H1 (cell line): Measurements from ENCODE around the gene BARHL1. TPM values are rescaled to one million over a fixed set of nuclear protein-coding genes. Genes with fewer than 3 reads are reported as not detected.
A peak's percentile ranks its signal among the peaks of the same experiment; 100 is the strongest.

ENCODE experiments used
- CTCF ChIA-PET: fragments of 300-600 bp; sonication (Branson Sonifier 250); formaldehyde crosslinking; loops from one replicate; lab custom pipeline; 2021; ENCODE audit not compliant: partially characterized antibody; lab: Charles Lee
- POLR2A ChIA-PET: fragments of 300-600 bp; sonication (Branson Sonifier 250); formaldehyde crosslinking; loops from one replicate; lab custom pipeline; 2021; ENCODE audit warnings: inconsistent platforms; ENCODE audit not compliant: partially characterized antibody; lab: Charles Lee
- DNase-seq, 2 experiments: peaks; one replicate each; pipeline versions ENCODE4 v3.0.0 to v3.0.0-alpha.2; 2010 to 2022; ENCODE audit warnings: low spot score in 2 of 2, low read depth in 1 of 2, mixed read lengths in 1 of 2
- FAIRE-seq: peaks from 2 replicates; lab custom pipeline; 2011; peaks lifted over from hg19 to GRCh38; lab: Jason Lieb, UNC
- H2AFZ ChIP-seq: 2 replicates; pipeline ENCODE4 v1.8.1; 2012; ENCODE audit warnings: low read length, inconsistent platforms
- H2AK5ac ChIP-seq: 2 replicates; pipeline ENCODE4 v1.6.1; 2013; ENCODE audit warnings: low read depth, low read length
- H2BK120ac ChIP-seq: replicated peaks from 2 replicates; pipeline ENCODE3; 2013; ENCODE audit warnings: low read depth, low read length, inconsistent platforms
- H2BK12ac ChIP-seq: 2 replicates; pipeline ENCODE4 v1.6.1; 2013; ENCODE audit warnings: low read depth, low read length
- H2BK15ac ChIP-seq: 2 replicates; pipeline ENCODE4 v1.6.1; 2013; ENCODE audit warnings: low read length
- H2BK20ac ChIP-seq: 2 replicates; pipeline ENCODE4 v1.6.1; 2013; ENCODE audit warnings: low read length
- H2BK5ac ChIP-seq: 2 replicates; pipeline ENCODE4 v1.6.1; 2013; ENCODE audit warnings: low read depth, low read length
- H3K14ac ChIP-seq: 2 replicates; pipeline ENCODE4 v1.6.1; 2013; ENCODE audit warnings: inconsistent platforms; ENCODE audit not compliant: insufficient read length
- H3K18ac ChIP-seq: 2 replicates; pipeline ENCODE4 v1.6.1; 2013; ENCODE audit warnings: low read length; ENCODE audit errors: extremely low read depth
- H3K23ac ChIP-seq: 2 replicates; pipeline ENCODE4 v1.6.1; 2013; ENCODE audit warnings: inconsistent platforms; ENCODE audit not compliant: insufficient read length
- H3K23me2 ChIP-seq: 2 replicates; pipeline ENCODE4 v1.6.1; 2013; ENCODE audit warnings: low read depth, low read length
- H3K27ac ChIP-seq: 2 replicates; pipeline ENCODE4 v1.6.1; 2011; ENCODE audit warnings: low read depth, low read length, inconsistent platforms
- H3K27me3 ChIP-seq, 4 experiments: replicated peaks in 1 of 4; 1 replicate in 1 of 4; 2 replicates in 3 of 4; pipeline versions ENCODE4 v1.6.1 to v1.8.1; 2011 to 2013; ENCODE audit warnings: low read length in 3 of 4, mild to moderate bottlenecking in 3 of 4, inconsistent platforms in 2 of 4, mixed read lengths in 2 of 4, moderate library complexity in 1 of 4; ENCODE audit not compliant: control insufficient read depth in 3 of 4, insufficient read depth in 3 of 4; ENCODE audit errors: extremely low read depth in 1 of 4
- H3K36me3 ChIP-seq, 4 experiments: 2 replicates each; pipeline versions ENCODE4 v1.6.1 to v1.8.1; 2011 to 2013; ENCODE audit warnings: mild to moderate bottlenecking in 4 of 4, low read length in 3 of 4, moderate library complexity in 2 of 4, control low read depth in 1 of 4, inconsistent platforms in 1 of 4; ENCODE audit not compliant: insufficient read depth in 4 of 4, control insufficient read depth in 2 of 4
- H3K4ac ChIP-seq: replicated peaks from 2 replicates; pipeline ENCODE3; 2013; ENCODE audit warnings: low read length, low read depth, mixed read lengths, inconsistent platforms; ENCODE audit not compliant: insufficient read length
- H3K4me1 ChIP-seq, 4 experiments: replicated peaks in 1 of 4; 1 replicate in 1 of 4; 2 replicates in 3 of 4; pipeline versions ENCODE4 v1.6.1 to v1.8.1; 2011 to 2013; ENCODE audit warnings: low read length in 3 of 4, inconsistent platforms in 2 of 4, mixed read lengths in 1 of 4; ENCODE audit not compliant: insufficient read depth in 4 of 4, control insufficient read depth in 3 of 4
- H3K4me2 ChIP-seq, 2 experiments: 2 replicates each; pipeline versions ENCODE4 v1.6.1 to v1.8.1; 2011 to 2013; ENCODE audit warnings: low read depth in 2 of 2, low read length in 2 of 2, control low read depth in 1 of 2, inconsistent platforms in 1 of 2, mild to moderate bottlenecking in 1 of 2; ENCODE audit not compliant: insufficient read depth in 1 of 2
- H3K4me3 ChIP-seq, 4 experiments: fragments of 200-600, 300-600 bp in 1 of 4; sonication (generic), shearing (Covaris generic), sonication (Bioruptor Twin) in 1 of 4; 2 replicates each; pipeline versions ENCODE4 v1.5.1 to v1.8.1; 2011 to 2016; ENCODE audit warnings: low read length in 4 of 4, low read depth in 3 of 4, control low read depth in 2 of 4, inconsistent platforms in 2 of 4, mild to moderate bottlenecking in 2 of 4, mixed read lengths in 1 of 4, moderate library complexity in 1 of 4; ENCODE audit not compliant: insufficient read depth in 2 of 4; ENCODE audit errors: extremely low read depth in 1 of 4
- H3K56ac ChIP-seq: replicated peaks from 2 replicates; pipeline ENCODE3; 2013; ENCODE audit warnings: low read depth, mild to moderate bottlenecking, mixed read lengths, low read length, inconsistent platforms; ENCODE audit not compliant: insufficient read length
- H3K79me1 ChIP-seq: 2 replicates; pipeline ENCODE4 v1.6.1; 2013; ENCODE audit warnings: low read depth, low read length, control low read depth
- H3K79me2 ChIP-seq, 2 experiments: 2 replicates each; pipeline versions ENCODE4 v1.6.1 to v1.8.1; 2012 to 2013; ENCODE audit warnings: low read length in 2 of 2, mild to moderate bottlenecking in 2 of 2, inconsistent platforms in 1 of 2; ENCODE audit not compliant: insufficient read depth in 2 of 2, control insufficient read depth in 1 of 2
- H3K9ac ChIP-seq, 4 experiments: replicated peaks in 1 of 4; 1 replicate in 1 of 4; 2 replicates in 3 of 4; pipeline versions ENCODE4 v1.6.1 to v1.8.1; 2011 to 2013; ENCODE audit warnings: low read depth in 3 of 4, low read length in 3 of 4, control low read depth in 2 of 4, mild to moderate bottlenecking in 2 of 4, moderate library complexity in 2 of 4, inconsistent platforms in 1 of 4; ENCODE audit errors: extremely low read depth in 1 of 4
- H3K9me3 ChIP-seq, 2 experiments: 2 replicates each; pipeline versions ENCODE4 v1.6.1 to v1.8.1; 2012 to 2013; ENCODE audit warnings: mild to moderate bottlenecking in 2 of 2, moderate library complexity in 2 of 2, control low read depth in 1 of 2, inconsistent platforms in 1 of 2, low read depth in 1 of 2, low read length in 1 of 2, mixed read lengths in 1 of 2; ENCODE audit not compliant: insufficient read depth in 2 of 2
- H4K20me1 ChIP-seq, 2 experiments: replicated peaks in 1 of 2; 2 replicates each; pipeline versions ENCODE3 to v1.8.1; 2011 to 2013; ENCODE audit warnings: inconsistent platforms in 2 of 2, low read length in 2 of 2, mild to moderate bottlenecking in 1 of 2; ENCODE audit not compliant: insufficient read depth in 2 of 2, control insufficient read depth in 1 of 2
- H4K5ac ChIP-seq: 2 replicates; pipeline ENCODE4 v1.6.1; 2013; ENCODE audit warnings: low read length, low read depth, mixed read lengths, inconsistent platforms; ENCODE audit not compliant: insufficient read length
- H4K8ac ChIP-seq: 2 replicates; pipeline ENCODE4 v1.8.0; 2013; ENCODE audit warnings: mild to moderate bottlenecking, moderate library complexity, low read length, inconsistent platforms; ENCODE audit not compliant: insufficient read depth; ENCODE audit errors: extremely low read depth
- H4K91ac ChIP-seq: replicated peaks from 2 replicates; pipeline ENCODE3; 2013; ENCODE audit warnings: low read length, mixed read lengths, inconsistent platforms; ENCODE audit not compliant: insufficient read length
- ATF2 ChIP-seq: IDR thresholded peaks from 2 replicates; pipeline ENCODE4 v1.6.1; 2012; ENCODE audit warnings: low read length, inconsistent platforms
- BRCA1 ChIP-seq: IDR thresholded peaks from 2 replicates; pipeline ENCODE4 v1.6.1; 2012; ENCODE audit warnings: low read depth, low read length, improper control_type of control experiment
- CBX8 ChIP-seq: fragments of 300-800, 300-1000 bp; sonication (generic); IDR thresholded peaks from 2 replicates; pipeline ENCODE4 v1.7.1; 2016; ENCODE audit warnings: low read depth, low read length, borderline replicate concordance
- CEBPB ChIP-seq: IDR thresholded peaks from 2 replicates; pipeline ENCODE4 v1.6.1; 2012; ENCODE audit warnings: low read depth, low read length
- CHD1 ChIP-seq: IDR thresholded peaks from 2 replicates; pipeline ENCODE4 v1.6.1; 2012; ENCODE audit warnings: low read depth, low read length, improper control_type of control experiment
- EGR1 ChIP-seq: IDR thresholded peaks from 2 replicates; pipeline ENCODE4 v1.6.1; 2011; ENCODE audit warnings: low read depth, low read length, borderline replicate concordance
- GABPA ChIP-seq: IDR thresholded peaks from 2 replicates; pipeline ENCODE4 v1.6.1; 2011; ENCODE audit warnings: mild to moderate bottlenecking, low read length, moderate library complexity, borderline replicate concordance; ENCODE audit not compliant: insufficient read depth
- PHF8 ChIP-seq: fragments of 200-600 bp; sonication (generic); conservative IDR thresholded peaks from 2 replicates; pipeline ENCODE4 v1.7.1; 2012; ENCODE audit warnings: low read depth, mild to moderate bottlenecking, inconsistent platforms, low read length, moderate library complexity
- RXRA ChIP-seq: IDR thresholded peaks from 2 replicates; pipeline ENCODE4 v1.6.1; 2011; ENCODE audit warnings: low read depth, mild to moderate bottlenecking, low read length, moderate library complexity; ENCODE audit not compliant: insufficient read depth
- SIN3A ChIP-seq, 2 experiments: IDR thresholded peaks in 1 of 2; conservative IDR thresholded peaks in 1 of 2; 2 replicates each; pipeline ENCODE4 v1.6.1; 2011 to 2012; ENCODE audit warnings: low read length in 2 of 2, improper control_type of control experiment in 1 of 2, low read depth in 1 of 2, mild to moderate bottlenecking in 1 of 2
- SIRT6 ChIP-seq: IDR thresholded peaks from one replicate; pipeline ENCODE4 v1.7.1; 2012; ENCODE audit warnings: low read length, inconsistent platforms
- SIX5 ChIP-seq: IDR thresholded peaks from 2 replicates; pipeline ENCODE4 v1.6.1; 2011; ENCODE audit warnings: mild to moderate bottlenecking, low read depth, low read length
- YY1 ChIP-seq: IDR thresholded peaks from 2 replicates; pipeline ENCODE4 v1.6.1; 2011; ENCODE audit warnings: low read depth, mild to moderate bottlenecking, low read length
- WGBS, 2 experiments: shearing (Covaris generic) in 1 of 2; methylation state at CpG; one replicate each; pipeline versions ENCODE4 v1.1.6 to v1.1.7; 2013 to 2015; ENCODE audit warnings: low lambda C conversion rate in 2 of 2, mixed read lengths in 2 of 2, inconsistent platforms in 1 of 2, low coverage in 1 of 2, missing lambda C conversion rate in 1 of 2; ENCODE audit not compliant: insufficient replicate concordance in 2 of 2, insufficient coverage in 1 of 2, insufficient read length in 1 of 2; ENCODE audit errors: extremely low coverage in 1 of 2, missing lambda C conversion rate in 1 of 2; 5-methylcytosine and 5-hydroxymethylcytosine counted together
- polyA plus RNA-seq, 7 experiments: library from polyadenylated mRNA; depleted of rRNA in 3 of 7; stranded (reverse) in 5 of 7; unstranded in 2 of 7; fragments of >200 nt in 5 of 7; fragments of 200-250 nt in 2 of 7; gene quantifications; 1 replicate in 5 of 7; 2 replicates in 1 of 7; 4 replicates in 1 of 7; pipeline versions ENCODE4 v1.2.1 to v1.2.3, GENCODE V29; 2011 to 2013; ENCODE audit warnings: missing spikeins in 2 of 7, mixed read lengths in 2 of 7
- total RNA-seq: library from RNA; stranded (reverse); fragmentation: NEBNext Ultra II Directional; extraction: Animal tissue kit (Norgen Biotek cat#: 25700); gene quantifications from 2 replicates; pipeline ENCODE4 v1.2.1, GENCODE V29; 2021

The BARHL1 gene
- total and polyA plus RNA-seq, 2 of the 8 experiments (the other 6 are each of a cell fraction or from before 2014, with no cell fraction given) = not detected

- H3K4ac ChIP-seq = no peak overlapping the region
- FAIRE-seq (no peak), DNase-seq (no peak)
- H3K27ac ChIP-seq = no peak overlapping the region
- no peak overlapping the region for H2BK5ac ChIP-seq
- H3K18ac ChIP-seq = no peak overlapping the region
- no peak overlapping the region for H2BK15ac ChIP-seq
- no peak overlapping the region for H4K5ac ChIP-seq
- no peak overlapping the region for H3K23ac ChIP-seq
- no peaks in the 10 kb centered on the region for H3K23me2 ChIP-seq
- no peak overlapping the region for H3K14ac ChIP-seq
- H2BK12ac ChIP-seq = no peak overlapping the region
- WGBS, 2 experiments = 91% methylated on average over 9 of the region's 9 CpGs; no CpG with 5 or more reads in 1 of the 2 experiments
- no peak overlapping the region for H2BK120ac ChIP-seq
- H3K4me2 ChIP-seq = no peak overlapping the region
- H4K8ac ChIP-seq = peak overlapping the region; percentile 15; the same call in 1 of the 2 replicates
- H4K91ac ChIP-seq = no peak overlapping the region
- no peaks in the 10 kb centered on the region for H3K9me3 ChIP-seq
- no peak overlapping the region for H2BK20ac ChIP-seq
- peaks cover 3 to 5% of the 10 kb centered on the region in 2 experiments for H4K20me1 ChIP-seq
- peaks cover 3 to 27% (median 17%) of the 10 kb centered on the region in 4 experiments; a peak in 7 of 8 replicates for H3K36me3 ChIP-seq
- CTCF ChIA-PET = interaction anchor here (1.0 to 3.9 kb wide), 2 partner anchors 15 to 55 kb away, joined by 3 to 16 read pairs; no protein-coding TSS in a partner anchor
- H3K79me1 ChIP-seq = no peaks in the 10 kb centered on the region; the same call in 1 of the 2 replicates
- no peaks in the 10 kb centered on the region for H3K79me2 ChIP-seq
- H3K27me3 ChIP-seq = no peaks in the 10 kb centered on the region
- no peak overlapping the region for H3K4me3 ChIP-seq
- POLR2A ChIA-PET = interaction anchor here (1.0 kb wide), 1 partner anchor 9 kb away, joined by 4 read pairs; no protein-coding TSS in a partner anchor
- H3K9ac ChIP-seq = no peak overlapping the region
- 0 out of 7 replicates have a peak, but pooled peaks cover 0 to 3% (median 0%) of the 10 kb centered on the region in 4 experiments for H3K4me1 ChIP-seq
- no peak overlapping the region for H2AFZ ChIP-seq
- no peak overlapping the region for H2AK5ac ChIP-seq
- no peak overlapping the region for H3K56ac ChIP-seq
- TF ChIP-seq SIRT6 (no peak), ATF2 (no peak), SIX5 (no peak), CHD1 (no peak), CEBPB (no peak), CBX8 (no peak), BRCA1 (no peak), YY1 (no peak), GABPA (no peak), RXRA (no peak), PHF8 (no peak), SIN3A (conservative IDR thresholded peaks at IDR 0.05 in 1 of 2, IDR thresholded peaks at IDR 0.05 in 1 of 2; ENCODE audit: low read depth in 1 of 2, low read length in 2 of 2) (no peak), EGR1 (no peak)
Measured at GRCh38 chr9:132630116-132630515, 47.7 kb downstream of the BARHL1 start.
